HG02642 (cell line): Measurements from ENCODE around the gene SLC4A3.

Experiments used
- ATAC-seq: cut with Tn5 transposase; IDR thresholded peaks from one replicate; pipeline ENCODE4 v1.9.1; 2021; ENCODE audit warnings: mild to moderate bottlenecking; ENCODE audit not compliant: unreplicated experiment, poor library complexity

Gene SLC4A3

DNA sequence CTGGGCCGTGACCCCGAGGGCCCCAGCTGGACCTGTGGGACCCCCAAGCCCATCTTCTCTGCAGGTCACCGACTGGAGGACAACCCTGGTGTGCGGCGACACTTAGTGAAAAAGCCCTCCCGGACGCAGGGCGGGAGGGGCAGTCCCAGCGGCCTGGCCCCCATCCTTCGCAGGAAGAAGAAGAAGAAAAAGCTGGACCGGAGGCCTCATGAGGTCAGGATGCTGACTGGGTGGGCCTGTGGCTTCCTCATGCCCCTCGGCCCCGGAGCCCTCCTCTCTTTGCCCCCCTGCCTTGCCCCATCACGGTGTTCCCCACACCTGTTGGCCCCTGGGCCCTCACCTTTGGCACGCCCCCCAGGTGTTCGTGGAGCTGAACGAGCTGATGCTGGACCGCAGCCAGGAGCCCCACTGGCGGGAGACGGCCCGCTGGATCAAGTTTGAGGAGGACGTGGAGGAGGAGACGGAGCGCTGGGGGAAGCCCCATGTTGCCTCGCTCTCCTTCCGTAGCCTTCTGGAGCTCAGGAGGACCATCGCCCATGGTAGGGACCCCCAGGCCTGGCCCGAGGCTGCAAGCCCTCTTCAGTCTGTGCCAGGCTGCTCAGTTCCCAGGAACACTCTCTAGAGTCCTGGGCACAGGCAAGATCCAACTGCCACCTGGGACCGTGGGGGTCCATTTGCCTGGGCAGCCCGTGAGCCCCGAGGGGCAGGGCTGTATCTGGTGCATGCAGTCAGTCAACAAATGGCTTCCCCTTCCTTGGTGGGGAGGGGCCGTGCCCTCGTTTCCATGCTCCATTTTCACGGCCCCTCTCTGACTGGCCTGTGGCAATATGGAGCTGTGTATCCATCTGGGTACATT is 4.7 kb downstream of the SLC4A3 start:
- no peak for ATAC-seq

GRCh38 chr2:219632760-219633105 is 5.3 kb downstream of the SLC4A3 start:
- ATAC-seq: no peak

GRCh38 chr2:219633276-219634065 is 6.0 kb downstream of the SLC4A3 start:
- no peak for ATAC-seq

- ATAC-seq: no peak
Observed at GRCh38 chr2:219634171-219634940, 6.9 kb downstream of the SLC4A3 start.

- no peak for ATAC-seq
Observed at GRCh38 chr2:219634951-219635751, 7.7 kb downstream of the SLC4A3 start.

DNA sequence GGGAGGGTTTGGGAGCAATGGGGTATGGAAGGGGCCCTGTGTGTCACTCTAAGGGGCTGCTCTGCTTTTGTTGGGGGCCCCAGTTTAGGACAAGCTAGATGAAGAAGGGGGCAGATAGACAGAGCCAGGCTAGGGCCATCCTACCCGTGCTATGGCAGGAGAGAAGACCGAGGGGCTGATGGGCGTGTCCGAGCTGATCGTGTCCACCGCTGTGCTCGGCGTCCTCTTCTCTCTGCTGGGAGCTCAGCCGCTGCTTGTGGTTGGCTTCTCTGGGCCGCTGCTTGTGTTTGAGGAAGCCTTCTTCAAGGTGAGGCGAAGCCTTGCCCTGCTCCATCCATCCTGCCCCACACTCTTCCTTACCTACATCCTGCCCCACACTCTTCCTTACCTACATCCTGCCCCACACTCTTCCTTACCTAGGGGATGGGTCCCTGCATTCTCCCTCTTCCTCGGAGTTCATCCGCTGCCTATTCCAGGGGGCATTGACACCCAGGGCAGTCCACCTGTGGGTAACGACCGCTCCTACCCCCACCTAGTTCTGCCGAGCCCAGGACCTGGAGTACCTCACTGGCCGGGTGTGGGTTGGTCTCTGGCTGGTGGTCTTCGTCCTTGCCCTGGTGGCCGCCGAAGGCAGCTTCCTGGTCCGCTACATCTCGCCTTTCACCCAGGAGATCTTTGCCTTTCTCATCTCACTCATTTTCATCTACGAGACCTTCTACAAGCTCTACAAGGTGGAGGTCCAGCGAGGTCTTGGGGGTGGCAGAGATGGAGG is 8.9 kb downstream of the SLC4A3 start:
- ATAC-seq: no peak

DNA sequence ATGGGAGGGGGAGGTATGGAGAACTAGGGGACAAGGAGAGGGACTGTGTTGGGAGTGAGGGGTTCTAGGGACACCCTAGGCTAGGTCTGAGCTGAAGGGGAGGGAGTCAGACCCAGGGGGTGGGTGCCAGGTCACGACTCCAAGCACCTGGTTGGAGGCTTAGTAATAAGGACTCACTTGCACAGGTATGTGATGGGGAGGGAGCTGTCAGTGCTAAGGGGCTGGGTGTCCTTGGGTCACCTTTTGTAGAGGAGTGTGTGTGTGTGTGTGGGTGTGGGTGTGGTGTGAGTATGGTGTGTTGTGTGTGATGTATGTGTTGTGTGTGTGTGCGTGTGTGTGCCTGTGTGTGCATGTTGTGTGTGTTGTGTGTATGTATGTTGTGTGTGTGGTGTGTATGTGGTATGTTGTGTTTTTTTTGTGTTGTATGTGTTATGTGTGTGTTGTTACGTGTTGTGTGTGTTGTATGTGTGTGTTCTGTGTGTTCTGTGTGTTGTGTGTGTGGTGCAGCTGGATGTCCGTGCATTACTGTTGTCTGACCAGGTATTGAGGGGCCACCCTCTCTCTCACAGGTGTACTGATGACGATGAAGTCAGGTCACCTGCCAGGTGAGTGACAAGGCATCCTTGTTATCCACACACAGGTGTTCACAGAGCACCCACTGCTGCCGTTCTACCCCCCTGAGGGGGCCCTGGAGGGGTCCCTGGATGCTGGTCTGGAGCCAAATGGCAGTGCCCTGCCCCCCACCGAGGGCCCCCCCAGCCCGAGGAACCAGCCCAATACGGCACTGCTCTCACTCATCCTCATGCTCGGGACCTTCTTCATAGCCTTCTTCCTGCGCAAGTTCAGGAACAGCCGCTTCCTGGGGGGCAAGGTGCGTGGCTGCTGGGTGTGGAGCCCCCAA is 9.8 kb downstream of the SLC4A3 start:
- no peak for ATAC-seq

DNA sequence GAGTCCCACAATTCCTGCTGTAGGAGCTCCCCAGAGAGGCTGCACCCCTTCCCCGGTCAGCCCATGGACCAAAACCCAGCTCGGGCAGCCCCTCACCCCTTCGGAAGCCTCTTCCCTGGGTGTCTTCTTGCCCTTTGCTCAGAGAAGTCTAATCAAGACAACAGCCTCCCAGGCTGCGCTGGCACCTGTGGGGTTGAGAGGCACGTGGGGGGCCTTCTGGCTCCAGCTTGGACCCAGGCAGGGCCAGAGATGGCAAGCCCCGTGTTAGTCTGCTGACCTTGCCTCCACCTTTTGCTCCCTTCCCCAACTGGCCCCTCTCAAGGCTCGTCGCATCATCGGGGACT is 10.4 kb downstream of the SLC4A3 start:
- no peak for ATAC-seq

GRCh38 chr2:219638217-219638947 is 11.0 kb downstream of the SLC4A3 start:
- ATAC-seq: no peak

DNA sequence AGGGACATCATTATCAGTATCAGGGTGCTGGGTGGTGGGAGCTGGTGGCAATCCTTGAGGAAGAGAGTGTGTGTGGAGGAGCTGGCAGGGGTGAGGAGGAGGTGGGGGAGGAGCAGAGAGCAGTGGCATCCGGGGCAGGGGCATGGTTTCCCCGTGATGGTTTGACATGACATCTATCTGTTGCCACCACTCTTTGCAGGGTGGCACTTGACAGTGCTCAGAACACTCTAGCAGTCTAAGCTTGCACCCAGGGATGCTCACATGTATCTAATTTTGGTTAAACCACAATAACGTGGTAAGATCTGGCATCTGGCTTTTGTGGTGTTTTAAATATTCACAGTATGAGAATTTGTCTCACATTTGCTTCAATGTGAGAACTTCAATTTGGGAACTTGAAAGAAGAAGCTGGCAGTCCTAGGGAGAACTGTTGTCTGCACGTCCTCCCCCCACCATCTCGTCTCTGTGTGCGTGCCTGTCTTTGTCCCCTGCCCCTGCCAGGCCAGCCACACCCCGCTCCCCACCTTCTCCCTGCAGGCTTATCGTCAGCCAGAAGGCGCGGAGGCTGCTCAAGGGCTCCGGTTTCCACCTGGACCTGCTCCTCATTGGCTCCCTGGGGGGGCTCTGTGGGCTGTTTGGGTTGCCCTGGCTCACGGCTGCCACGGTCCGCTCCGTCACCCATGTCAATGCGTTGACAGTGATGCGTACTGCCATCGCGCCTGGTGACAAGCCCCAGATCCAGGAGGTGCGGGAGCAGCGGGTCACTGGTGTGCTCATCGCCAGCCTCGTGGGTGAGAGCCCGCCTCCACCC is 11.7 kb downstream of the SLC4A3 start:
- ATAC-seq: no peak

- no peak for ATAC-seq
Observed at GRCh38 chr2:219641390-219642068, 14.1 kb downstream of the SLC4A3 start.

GRCh38 chr2:219642069-219642454 is 14.6 kb downstream of the SLC4A3 start:
- ATAC-seq: no peak

DNA sequence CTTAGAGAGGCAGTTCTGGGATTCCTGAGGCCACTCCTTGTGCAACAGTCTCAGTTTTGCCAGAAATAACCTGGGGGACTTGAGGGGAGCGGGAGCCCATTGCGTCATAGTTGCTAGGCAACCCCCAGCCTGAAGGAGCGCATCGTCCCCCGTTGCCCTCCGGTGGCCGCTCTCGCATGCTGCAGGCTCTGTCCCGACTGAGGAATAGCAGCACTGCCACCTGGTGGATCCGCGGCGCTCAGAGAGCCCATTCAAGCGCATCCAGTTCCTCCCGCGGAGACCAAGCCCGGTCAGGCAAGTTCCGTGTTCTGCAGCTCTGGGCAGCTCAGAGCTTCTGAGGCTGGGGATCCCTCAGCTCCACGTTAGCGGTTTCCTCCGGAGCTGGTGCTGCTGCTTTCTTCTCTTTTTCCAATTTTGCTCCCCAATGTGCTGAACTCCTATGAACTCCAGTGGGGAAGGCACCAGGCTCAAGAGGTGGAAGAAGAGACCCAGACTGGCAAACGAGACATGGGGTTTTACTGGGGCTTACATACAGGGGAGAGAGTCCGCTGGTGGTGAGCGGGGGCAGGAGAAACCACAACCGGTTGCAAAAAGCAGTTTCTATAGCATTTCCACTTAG is 15.1 kb downstream of the SLC4A3 start:
- peak; percentile 98 for ATAC-seq

- ATAC-seq: no peak
Observed at GRCh38 chr2:219643084-219643473, 15.6 kb downstream of the SLC4A3 start.

- no peak for ATAC-seq
Observed at GRCh38 chr2:219643788-219644398, 16.5 kb downstream of the SLC4A3 start.
